Globus pallidus (tissue), 1 donor: ENCODE data around the gene RNF220.
"Not testable (repeated sequence)": the region's sequence is repeated elsewhere in the genome, so short reads cannot be mapped to it uniquely, and the experiment has no call there.

Source experiments
- DNase-seq: peaks from one replicate; pipeline ENCODE4 v3.0.0-alpha.2; 2015; ENCODE audit warnings: low spot score

The RNF220 gene

GRCh38 chr1:44549510-44549909, 144.5 kb downstream of the RNF220 start:
- no peak for DNase-seq

- DNase-seq = no peak
Observed at GRCh38 chr1:44553127-44553758, 148.2 kb downstream of the RNF220 start.

GRCh38 chr1:44553771-44554170, 148.7 kb downstream of the RNF220 start:
- no peak for DNase-seq

- DNase-seq = no peak
Observed at GRCh38 chr1:44554706-44555105, 149.7 kb downstream of the RNF220 start.

- no peak for DNase-seq
Observed at GRCh38 chr1:44557778-44558177, 152.7 kb downstream of the RNF220 start.

GRCh38 chr1:44558883-44559282, 153.8 kb downstream of the RNF220 start:
- no peak for DNase-seq

- no peak for DNase-seq
Observed at GRCh38 chr1:44559330-44559729, 154.3 kb downstream of the RNF220 start.

GRCh38 chr1:44559913-44560312, 154.9 kb downstream of the RNF220 start:
- DNase-seq = no peak

GRCh38 chr1:44560696-44561095, 155.6 kb downstream of the RNF220 start:
- DNase-seq = not testable (repeated sequence)

- no peak for DNase-seq
Observed at GRCh38 chr1:44565259-44565750, 160.2 kb downstream of the RNF220 start.

GRCh38 chr1:44565833-44566232, 160.8 kb downstream of the RNF220 start:
- DNase-seq = no peak

- DNase-seq = no peak
Observed at GRCh38 chr1:44566281-44567046, 161.4 kb downstream of the RNF220 start.

- no peak for DNase-seq
Observed at GRCh38 chr1:44568128-44568900, 163.3 kb downstream of the RNF220 start.

GRCh38 chr1:44569491-44569890, 164.4 kb downstream of the RNF220 start:
- DNase-seq = no peak

GRCh38 chr1:44571712-44572571, 166.9 kb downstream of the RNF220 start:
- DNase-seq = peak; percentile 73

- DNase-seq = no peak
Observed at GRCh38 chr1:44572572-44572879, 167.5 kb downstream of the RNF220 start.

- no peak for DNase-seq
Observed at GRCh38 chr1:44575396-44575795, 170.3 kb downstream of the RNF220 start.

- peak; percentile 92 for DNase-seq
Observed at GRCh38 chr1:44576456-44577150, 171.5 kb downstream of the RNF220 start.

GRCh38 chr1:44581205-44581604, 176.2 kb downstream of the RNF220 start:
- no peak for DNase-seq

GRCh38 chr1:44584167-44584566, 179.1 kb downstream of the RNF220 start:
- DNase-seq = no peak

- no peak for DNase-seq
Observed at GRCh38 chr1:44585315-44585920, 180.4 kb downstream of the RNF220 start.
